MCF 10A (cell line): ENCODE data around the gene ST8SIA2. TPM values are rescaled to one million over a fixed set of nuclear protein-coding genes. Genes with fewer than 3 reads are reported as not detected.

ENCODE experiments used
- BruUV-seq: library from RNA; stranded (reverse); fragments of 400-500 nt; replicated peaks from 2 replicates; lab custom pipeline; 2021; lab: Mats Ljungman, UMichigan
- CTCF ChIA-PET: fragments of 300-600 bp; sonication (Branson Sonifier 250); formaldehyde crosslinking; extraction: SDS; loops from one replicate; lab custom pipeline; 2021; ENCODE audit warnings: antibody characterized with exemption, inconsistent platforms; lab: Yijun Ruan, JAX
- POLR2A ChIA-PET: fragments of 300-600, 350-650 bp; sonication (Branson Sonifier 250); formaldehyde crosslinking; extraction: SDS; loops from one replicate; lab custom pipeline; 2020; ENCODE audit warnings: antibody characterized with exemption, inconsistent platforms; lab: Yijun Ruan, JAX
- DNase-seq: peaks from one replicate; pipeline ENCODE4 v3.0.0-alpha.2; 2018; ENCODE audit not compliant: unreplicated experiment
- H3K27ac Mint-ChIP-seq: one replicate; pipeline ENCODE4 v1.8.0; 2022; ENCODE audit warnings: mild to moderate bottlenecking, low read depth, mixed read lengths; ENCODE audit not compliant: unreplicated experiment
- H3K27me3 Mint-ChIP-seq: one replicate; pipeline ENCODE4 v1.8.0; 2022; ENCODE audit warnings: mixed read lengths; ENCODE audit not compliant: insufficient read depth, unreplicated experiment
- H3K36me3 Mint-ChIP-seq: one replicate; pipeline ENCODE4 v1.8.0; 2022; ENCODE audit warnings: mild to moderate bottlenecking, moderate library complexity, mixed read lengths; ENCODE audit not compliant: insufficient read depth, unreplicated experiment
- H3K4me1 Mint-ChIP-seq: one replicate; pipeline ENCODE4 v1.8.0; 2022; ENCODE audit warnings: mixed read lengths; ENCODE audit not compliant: insufficient read depth, unreplicated experiment
- H3K4me3 Mint-ChIP-seq: one replicate; pipeline ENCODE4 v1.8.0; 2022; ENCODE audit warnings: mild to moderate bottlenecking, moderate library complexity, mixed read lengths; ENCODE audit not compliant: unreplicated experiment
- H3K9me3 Mint-ChIP-seq: one replicate; pipeline ENCODE4 v1.8.0; 2022; ENCODE audit warnings: mixed read lengths; ENCODE audit not compliant: unreplicated experiment
- CTCF ChIP-seq: fragments of 200-600 bp; IDR thresholded peaks from one replicate; pipeline ENCODE4 v1.8.0; 2022; ENCODE audit warnings: antibody characterized with exemption, mild to moderate bottlenecking; ENCODE audit not compliant: unreplicated experiment
- intact Hi-C: fragments of 100-400 bp; cut with micrococcal nuclease; formaldehyde crosslinking; loops from 2 replicates; pipeline ENCODE4 v1.14.1; 2022
- total RNA-seq: library from RNA; stranded (reverse); gene quantifications from 2 replicates; pipeline ENCODE4 v1.2.3, GENCODE V29; 2022

ST8SIA2 gene
- total RNA-seq, 1 experiment from 2014 or later, result not detected

GRCh38 chr15:92502930-92503857 is 109.5 kb downstream of the ST8SIA2 start:
- ChIA-PET POLR2A (no interaction called here), CTCF (interaction anchor here (0.7 to 1.6 kb wide), 3 partner anchors 19 to 186 kb away, joined by 3 to 5 read pairs (median 3); no protein-coding TSS in a partner anchor)
- no peak for DNase-seq
- Mint-ChIP-seq H3K4me3 (no peak overlapping the region), H3K27ac (no peak overlapping the region), H3K4me1 (no peaks in the 10 kb centered on the region), H3K27me3 (peaks cover 27% of the 10 kb centered on the region), H3K9me3 (peaks cover 10% of the 10 kb centered on the region), H3K36me3 (no peaks in the 10 kb centered on the region)
- no TSS peak for BruUV-seq
- intact Hi-C loops, result no loop called here
- no peak for TF ChIP-seq CTCF

- TF ChIP-seq CTCF, result no peak
- POLR2A ChIA-PET, result no interaction called here
Measured at GRCh38 chr15:92503889-92504288, 110.2 kb downstream of the ST8SIA2 start.

GRCh38 chr15:92505611-92506010 is 111.9 kb downstream of the ST8SIA2 start:
- Mint-ChIP-seq H3K27me3 (peaks cover 16% of the 10 kb centered on the region), H3K27ac (no peak overlapping the region), H3K36me3 (no peaks in the 10 kb centered on the region), H3K4me3 (no peak overlapping the region), H3K9me3 (peaks cover 10% of the 10 kb centered on the region), H3K4me1 (peaks cover 7% of the 10 kb centered on the region)
- intact Hi-C loops, result no loop called here
- POLR2A ChIA-PET, result interaction anchor here (0.5 kb wide), 1 partner anchor 101 kb away, joined by 4 read pairs; no protein-coding TSS in a partner anchor
- no peak for TF ChIP-seq CTCF
- BruUV-seq, result no TSS peak
- DNase-seq, result no peak
- CTCF ChIA-PET, result interaction anchor here (0.6 kb wide), 2 partner anchors 227 to 713 kb away, joined by 3 read pairs; no protein-coding TSS in a partner anchor

More at GRCh38 chr15:92503889-92504288, 110.2 kb downstream of the ST8SIA2 start:
- intact Hi-C loops, result no loop called here
- peaks cover 27% of the 10 kb centered on the region for H3K27me3 Mint-ChIP-seq
- H3K9me3 Mint-ChIP-seq, result peaks cover 10% of the 10 kb centered on the region
- no peak overlapping the region for H3K4me3 Mint-ChIP-seq
- no peak overlapping the region for H3K27ac Mint-ChIP-seq
- no peaks in the 10 kb centered on the region for H3K36me3 Mint-ChIP-seq
- CTCF ChIA-PET, result interaction anchor here (0.7 to 1.6 kb wide), 2 partner anchors 18 to 187 kb away, joined by 3 to 5 read pairs; no protein-coding TSS in a partner anchor
- no peaks in the 10 kb centered on the region for H3K4me1 Mint-ChIP-seq
- DNase-seq, result no peak
- no TSS peak for BruUV-seq

- no peak for TF ChIP-seq CTCF
- no TSS peak for BruUV-seq
- intact Hi-C loops, result no loop called here
- H3K4me3 Mint-ChIP-seq, result no peak overlapping the region
- POLR2A ChIA-PET, result no interaction called here
- H3K4me1 Mint-ChIP-seq, result peaks cover 7% of the 10 kb centered on the region
- no peak for DNase-seq
- no peaks in the 10 kb centered on the region for H3K36me3 Mint-ChIP-seq
- CTCF ChIA-PET, result interaction anchor here (0.6 kb wide), 1 partner anchor 523 kb away, joined by 3 read pairs; no protein-coding TSS in a partner anchor
- H3K27ac Mint-ChIP-seq, result no peak overlapping the region
- H3K27me3 Mint-ChIP-seq, result peaks cover 9% of the 10 kb centered on the region
- peaks cover 10% of the 10 kb centered on the region for H3K9me3 Mint-ChIP-seq
Measured at GRCh38 chr15:92506506-92506905, 112.8 kb downstream of the ST8SIA2 start.
